GM06990 (cell line): Measurements from ENCODE around the gene XYLT2.

Experiments
- DNase-seq: peaks from one replicate; pipeline ENCODE4 v3.0.0-alpha.2; 2011; ENCODE audit not compliant: insufficient read length; ENCODE audit errors: extremely low read depth
- H3K27me3 ChIP-seq: replicated peaks from 2 replicates; pipeline ENCODE4 v1.6.0; 2011; ENCODE audit warnings: low read length; ENCODE audit not compliant: control insufficient read depth, insufficient read depth
- H3K36me3 ChIP-seq: 2 replicates; pipeline ENCODE4 v1.5.1; 2011; ENCODE audit warnings: low read length; ENCODE audit not compliant: control insufficient read depth, insufficient read depth
- H3K4me3 ChIP-seq: replicated peaks from 2 replicates; pipeline ENCODE4 v1.5.1; 2011; ENCODE audit warnings: low read depth, mild to moderate bottlenecking, control low read depth, low read length
- CTCF ChIP-seq: IDR thresholded peaks from 2 replicates; pipeline ENCODE4 v1.5.1; 2011; ENCODE audit warnings: low read length, control low read depth, mild to moderate bottlenecking, inconsistent platforms; ENCODE audit not compliant: insufficient read depth, poor library complexity, severe bottlenecking

The XYLT2 gene

GRCh38 chr17:50407921-50408320, 62.0 kb downstream of the XYLT2 start:
- TF ChIP-seq CTCF: no peak

More at GRCh38 chr17:50407921-50408320, 62.0 kb downstream of the XYLT2 start:
- H3K4me3 ChIP-seq: no peak overlapping the region
- no peaks in the 10 kb centered on the region; the same call in 1 of the 2 replicates for H3K27me3 ChIP-seq
- H3K36me3 ChIP-seq: no peaks in the 10 kb centered on the region
- no peak for DNase-seq
